Kidney glomerular epithelial cell (primary cell): ENCODE data around the gene AIG1.
"Not testable (repeated sequence)": the region's sequence is repeated elsewhere in the genome, so short reads cannot be mapped to it uniquely, and the experiment has no call there.

Source experiments
- DNase-seq: peaks from one replicate; lab custom pipeline; 2025; lab: John Stamatoyannopoulos, UW

Gene AIG1

GRCh38 chr6:143058987-143059386 lies 1.7 kb upstream of the AIG1 start:
- DNase-seq, result no peak

GRCh38 chr6:143059663-143060353 lies 881 bp upstream of the AIG1 start:
- DNase-seq, result peak; percentile 56

- DNase-seq, result peak; percentile 60
These were observed 309 bp upstream of the AIG1 start for GRCh38 chr6:143060354-143060805.

GRCh38 chr6:143061597-143062385 lies 1.1 kb downstream of the AIG1 start:
- DNase-seq, result no peak

GRCh38 chr6:143062551-143062950 lies 1.9 kb downstream of the AIG1 start:
- no peak for DNase-seq

- no peak for DNase-seq
These were observed 2.9 kb downstream of the AIG1 start for GRCh38 chr6:143063631-143064030.

GRCh38 chr6:143064271-143064670 lies 3.6 kb downstream of the AIG1 start:
- no peak for DNase-seq

GRCh38 chr6:143064951-143065683 lies 4.4 kb downstream of the AIG1 start:
- no peak for DNase-seq

GRCh38 chr6:143068001-143068400 lies 7.3 kb downstream of the AIG1 start:
- DNase-seq, result no peak

- DNase-seq, result no peak
These were observed 13.4 kb downstream of the AIG1 start for GRCh38 chr6:143074101-143074500.

GRCh38 chr6:143074670-143075318 lies 14.1 kb downstream of the AIG1 start:
- DNase-seq, result no peak

- DNase-seq, result no peak
These were observed 18.0 kb downstream of the AIG1 start for GRCh38 chr6:143078468-143079324.

GRCh38 chr6:143079325-143079640 lies 18.6 kb downstream of the AIG1 start:
- no peak for DNase-seq

GRCh38 chr6:143082274-143082673 lies 21.6 kb downstream of the AIG1 start:
- not testable (repeated sequence) for DNase-seq

GRCh38 chr6:143084019-143084418 lies 23.3 kb downstream of the AIG1 start:
- DNase-seq, result not testable (repeated sequence)

GRCh38 chr6:143087335-143087734 lies 26.6 kb downstream of the AIG1 start:
- DNase-seq, result not testable (repeated sequence)

GRCh38 chr6:143087856-143088255 lies 27.2 kb downstream of the AIG1 start:
- DNase-seq, result no peak

- DNase-seq, result no peak
These were observed 29.8 kb downstream of the AIG1 start for GRCh38 chr6:143090314-143091044.

GRCh38 chr6:143092768-143093167 lies 32.1 kb downstream of the AIG1 start:
- no peak for DNase-seq

GRCh38 chr6:143093290-143093689 lies 32.6 kb downstream of the AIG1 start:
- DNase-seq, result no peak

- no peak for DNase-seq
These were observed 35.7 kb downstream of the AIG1 start for GRCh38 chr6:143096403-143096802.
